ENCODE measurements around the gene FREM1.

DNA sequence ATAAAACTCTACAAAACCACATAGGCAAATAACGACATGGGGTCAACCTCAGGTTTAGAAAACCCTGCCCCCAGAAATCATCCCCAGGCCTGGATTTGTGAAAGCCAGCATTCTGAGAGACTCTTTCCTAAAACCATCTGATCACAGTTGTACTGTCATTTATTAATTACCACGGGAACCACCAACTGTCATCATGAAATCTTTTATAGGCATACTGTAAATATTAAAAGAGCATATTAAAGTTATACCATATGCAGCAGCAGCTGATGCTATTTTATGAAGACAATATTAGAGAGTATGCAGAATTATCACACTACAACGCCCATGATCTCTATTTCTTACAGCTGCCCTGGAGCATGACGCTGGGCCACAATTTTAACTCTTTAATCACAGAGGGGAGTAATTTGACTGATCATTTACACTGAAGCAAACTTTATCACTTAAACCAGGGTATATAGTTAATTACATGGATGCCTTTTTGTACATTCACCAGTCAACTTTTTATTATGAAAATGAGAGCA lies 208.0 kb downstream of the FREM1 start:
- no peak for TF ChIP-seq POLR2A (IDR thresholded peaks at IDR 0.05)
- TF ChIP-seq, protein P1, sequence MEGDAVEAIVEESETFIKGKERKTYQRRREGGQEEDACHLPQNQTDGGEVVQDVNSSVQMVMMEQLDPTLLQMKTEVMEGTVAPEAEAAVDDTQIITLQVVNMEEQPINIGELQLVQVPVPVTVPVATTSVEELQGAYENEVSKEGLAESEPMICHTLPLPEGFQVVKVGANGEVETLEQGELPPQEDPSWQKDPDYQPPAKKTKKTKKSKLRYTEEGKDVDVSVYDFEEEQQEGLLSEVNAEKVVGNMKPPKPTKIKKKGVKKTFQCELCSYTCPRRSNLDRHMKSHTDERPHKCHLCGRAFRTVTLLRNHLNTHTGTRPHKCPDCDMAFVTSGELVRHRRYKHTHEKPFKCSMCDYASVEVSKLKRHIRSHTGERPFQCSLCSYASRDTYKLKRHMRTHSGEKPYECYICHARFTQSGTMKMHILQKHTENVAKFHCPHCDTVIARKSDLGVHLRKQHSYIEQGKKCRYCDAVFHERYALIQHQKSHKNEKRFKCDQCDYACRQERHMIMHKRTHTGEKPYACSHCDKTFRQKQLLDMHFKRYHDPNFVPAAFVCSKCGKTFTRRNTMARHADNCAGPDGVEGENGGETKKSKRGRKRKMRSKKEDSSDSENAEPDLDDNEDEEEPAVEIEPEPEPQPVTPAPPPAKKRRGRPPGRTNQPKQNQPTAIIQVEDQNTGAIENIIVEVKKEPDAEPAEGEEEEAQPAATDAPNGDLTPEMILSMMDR (IDR thresholded peaks at IDR 0.05) = no peak

Data from breast epithelium (tissue), 3 donors.